GM10248 (cell line): ENCODE data around the gene TXNDC8.

Experiments
- CTCF ChIA-PET: fragments of 300-600 bp; sonication (Branson Sonifier 250); formaldehyde crosslinking; extraction: SDS; loops from one replicate; lab custom pipeline; 2021; ENCODE audit warnings: antibody characterized with exemption; lab: Yijun Ruan, JAX
- POLR2A ChIA-PET: fragments of 350-650 bp; sonication (Branson Sonifier 250); formaldehyde crosslinking; extraction: SDS; loops from one replicate; lab custom pipeline; 2020; ENCODE audit warnings: antibody characterized with exemption; lab: Yijun Ruan, JAX
- DNase-seq: peaks from one replicate; pipeline ENCODE4 v3.0.0; 2012; ENCODE audit errors: extremely low spot score
- CTCF ChIP-seq: IDR thresholded peaks from 2 replicates; pipeline ENCODE4 v1.5.1; 2012; ENCODE audit warnings: mild to moderate bottlenecking, low read depth; ENCODE audit errors: extremely low read depth, missing control alignments, control extremely low read depth

Gene TXNDC8

GRCh38 chr9:110276781-110277180 is 60.9 kb downstream of the TXNDC8 start:
- ChIA-PET POLR2A (no interaction called here), CTCF (no interaction called here)
- TF ChIP-seq CTCF: no peak
- no peak for DNase-seq

- POLR2A ChIA-PET: no interaction called here
- CTCF ChIA-PET: interaction anchor here (1.7 kb wide), 1 partner anchor 13 kb away, joined by 4 read pairs; no protein-coding TSS in a partner anchor
- no peak for DNase-seq
- no peak for TF ChIP-seq CTCF
Measured at GRCh38 chr9:110270211-110270995, 67.3 kb downstream of the TXNDC8 start.

- no peak for TF ChIP-seq CTCF
- CTCF ChIA-PET: no interaction called here
- POLR2A ChIA-PET: no interaction called here
- DNase-seq: no peak
Measured at GRCh38 chr9:110266795-110267194, 70.9 kb downstream of the TXNDC8 start.

- POLR2A ChIA-PET: no interaction called here
- CTCF ChIA-PET: interaction anchor here (1.6 kb wide), 1 partner anchor 10 kb away, joined by 3 read pairs; no protein-coding TSS in a partner anchor
- TF ChIP-seq CTCF: no peak
- no peak for DNase-seq
Measured at GRCh38 chr9:110261632-110262031, 76.0 kb downstream of the TXNDC8 start.

GRCh38 chr9:110260911-110261310 is 76.8 kb downstream of the TXNDC8 start:
- DNase-seq: no peak
- ChIA-PET CTCF (interaction anchor here (1.1 to 1.6 kb wide), 3 partner anchors 11 to 42 kb away, joined by 3 read pairs; no protein-coding TSS in a partner anchor), POLR2A (no interaction called here)
- no peak for TF ChIP-seq CTCF

- TF ChIP-seq CTCF: no peak
- ChIA-PET POLR2A (no interaction called here), CTCF (interaction anchor here (1.4 to 1.6 kb wide), 2 partner anchors 14 to 44 kb away, joined by 3 read pairs; no protein-coding TSS in a partner anchor)
Measured at GRCh38 chr9:110259566-110259965, 78.1 kb downstream of the TXNDC8 start.

More at GRCh38 chr9:110259566-110259965, 78.1 kb downstream of the TXNDC8 start:
- DNase-seq: no peak
